GM15510 (cell line): Measurements from ENCODE around the gene CORO2B.

Experiments used
- POLR2A ChIP-seq: IDR thresholded peaks from 3 replicates; pipeline ENCODE4 v1.6.1; 2011; ENCODE audit warnings: borderline replicate concordance; ENCODE audit not compliant: insufficient read length; ENCODE audit errors: extremely low read depth

Gene CORO2B

GRCh38 chr15:68658151-68658550, 79.4 kb downstream of the CORO2B start:
- TF ChIP-seq POLR2A = no peak

- no peak for TF ChIP-seq POLR2A
Observed at GRCh38 chr15:68658641-68659358, 80.0 kb downstream of the CORO2B start.

DNA sequence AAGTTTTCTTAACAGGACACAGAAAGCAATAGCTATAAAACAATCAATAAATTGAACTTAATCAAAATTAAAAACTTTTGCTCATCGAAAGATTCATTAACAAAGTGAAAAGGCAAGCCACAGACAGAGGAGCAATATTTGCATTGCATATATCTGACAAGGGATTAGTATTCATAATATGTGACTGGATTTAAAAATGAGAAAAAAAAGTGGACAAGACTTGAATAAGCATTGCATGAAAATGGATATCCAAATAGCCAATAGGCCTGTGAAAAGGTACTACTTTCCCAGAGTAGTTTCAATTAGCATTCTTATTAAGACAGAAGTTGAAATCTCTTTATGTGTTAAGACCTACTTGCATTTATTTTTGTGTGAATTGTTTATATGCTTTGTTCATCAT, 84.7 kb downstream of the CORO2B start:
- TF ChIP-seq POLR2A = no peak

DNA sequence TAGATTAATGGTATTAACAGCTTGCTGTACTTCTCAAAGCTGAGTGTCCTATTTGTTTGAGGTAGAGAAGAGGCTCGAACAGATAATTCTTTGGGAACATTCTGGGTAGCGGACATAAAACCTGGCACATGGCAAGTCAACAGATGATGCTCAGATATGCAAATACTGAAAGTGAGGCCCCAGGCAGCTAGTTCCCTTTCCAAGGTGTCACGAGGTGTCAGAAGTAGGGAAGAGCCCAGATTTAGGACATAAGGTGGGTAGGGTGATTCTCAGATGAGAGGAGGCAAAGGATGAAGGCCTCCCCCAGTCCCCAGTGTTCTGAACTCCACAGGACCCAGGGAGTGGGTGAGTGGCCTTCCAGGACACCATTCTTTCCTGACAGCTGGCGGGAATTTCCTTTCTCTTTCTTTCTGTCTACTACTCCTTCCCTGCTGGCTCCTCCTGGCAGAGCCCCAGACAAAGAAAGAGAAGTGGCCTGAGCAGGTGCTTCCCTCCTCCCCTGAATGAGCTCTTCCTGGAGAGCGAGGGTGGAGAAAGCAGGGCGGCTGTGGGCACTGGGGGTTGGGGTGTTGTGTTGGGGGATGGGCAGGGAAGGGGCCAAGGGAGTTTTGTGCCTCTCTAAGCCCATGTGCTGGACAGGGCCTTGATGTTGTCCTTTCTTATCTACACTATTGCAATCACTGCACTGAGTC, 87.5 kb downstream of the CORO2B start:
- no peak for TF ChIP-seq POLR2A

DNA sequence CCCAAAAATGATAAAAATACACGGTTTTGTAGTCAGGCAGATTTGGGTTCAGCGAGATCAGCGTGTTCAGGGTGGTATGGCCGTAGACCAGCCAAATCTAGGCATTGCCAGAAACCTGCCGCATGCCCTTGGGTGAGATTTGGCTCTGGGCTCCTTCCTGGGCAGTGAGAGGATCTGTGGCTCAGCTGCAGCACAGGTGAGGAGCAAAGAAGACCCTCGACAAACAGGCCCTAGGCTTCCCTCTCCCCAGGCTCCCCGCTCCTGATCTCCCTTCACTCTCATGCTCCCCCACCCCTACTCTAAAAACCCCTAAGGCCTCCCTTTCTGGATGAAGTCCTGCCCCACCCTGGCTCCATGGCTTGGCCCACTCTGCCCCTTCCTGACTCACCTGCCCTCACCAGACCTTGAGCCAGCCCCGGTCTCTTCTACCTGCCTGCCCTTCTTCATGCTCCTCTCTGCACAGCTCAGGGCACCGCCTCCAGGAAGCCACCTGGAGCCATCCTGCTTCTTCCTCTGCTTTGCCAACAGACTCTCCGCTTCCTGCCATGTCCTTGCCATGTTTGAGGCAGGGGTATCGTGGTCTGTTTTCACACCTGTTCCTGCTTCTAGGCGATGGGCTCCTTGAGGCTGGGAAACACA, 88.1 kb downstream of the CORO2B start:
- no peak for TF ChIP-seq POLR2A

GRCh38 chr15:68667800-68668625, 89.2 kb downstream of the CORO2B start:
- TF ChIP-seq POLR2A = no peak

GRCh38 chr15:68668926-68669600, 90.3 kb downstream of the CORO2B start:
- no peak for TF ChIP-seq POLR2A

DNA sequence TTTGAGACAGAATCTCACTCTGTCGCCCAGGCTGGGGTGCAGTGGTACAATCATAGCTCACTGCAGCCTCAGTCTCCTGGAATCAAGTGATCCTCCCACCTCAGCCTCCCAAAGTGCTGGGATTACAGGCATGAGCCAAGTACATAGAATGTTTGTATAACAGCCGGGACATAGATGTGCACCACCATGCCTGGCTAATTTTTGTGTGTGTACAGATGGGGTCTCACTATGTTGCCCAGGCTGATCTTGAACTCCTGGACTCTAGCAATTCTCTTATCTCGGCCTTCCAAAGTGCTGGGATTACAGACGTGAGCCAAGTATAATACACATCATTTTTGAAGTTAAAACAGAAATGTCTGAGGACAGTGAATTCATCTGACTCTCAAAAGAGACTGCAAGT, 93.5 kb downstream of the CORO2B start:
- TF ChIP-seq POLR2A = no peak

- no peak for TF ChIP-seq POLR2A
Observed at GRCh38 chr15:68672781-68673205, 94.0 kb downstream of the CORO2B start.

DNA sequence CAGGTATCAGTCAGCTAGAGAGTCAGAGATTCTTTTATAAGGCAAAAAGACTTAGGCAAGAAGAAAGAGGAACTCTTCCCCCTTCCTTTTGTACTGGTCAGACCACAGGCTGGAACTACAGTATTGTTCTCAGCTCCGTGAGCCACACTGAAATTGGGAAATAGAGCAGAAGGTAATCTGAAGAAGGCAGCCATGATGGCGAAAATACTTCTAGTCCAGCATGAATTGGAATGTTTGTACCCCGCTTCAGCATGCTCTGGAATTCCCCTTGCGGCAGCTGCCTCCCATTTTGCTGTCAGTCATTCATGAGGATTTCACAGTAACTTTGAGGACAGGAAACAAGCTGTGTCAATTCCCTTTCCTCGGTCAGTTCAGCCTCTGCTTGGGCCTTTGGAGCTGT, 96.2 kb downstream of the CORO2B start:
- no peak for TF ChIP-seq POLR2A

DNA sequence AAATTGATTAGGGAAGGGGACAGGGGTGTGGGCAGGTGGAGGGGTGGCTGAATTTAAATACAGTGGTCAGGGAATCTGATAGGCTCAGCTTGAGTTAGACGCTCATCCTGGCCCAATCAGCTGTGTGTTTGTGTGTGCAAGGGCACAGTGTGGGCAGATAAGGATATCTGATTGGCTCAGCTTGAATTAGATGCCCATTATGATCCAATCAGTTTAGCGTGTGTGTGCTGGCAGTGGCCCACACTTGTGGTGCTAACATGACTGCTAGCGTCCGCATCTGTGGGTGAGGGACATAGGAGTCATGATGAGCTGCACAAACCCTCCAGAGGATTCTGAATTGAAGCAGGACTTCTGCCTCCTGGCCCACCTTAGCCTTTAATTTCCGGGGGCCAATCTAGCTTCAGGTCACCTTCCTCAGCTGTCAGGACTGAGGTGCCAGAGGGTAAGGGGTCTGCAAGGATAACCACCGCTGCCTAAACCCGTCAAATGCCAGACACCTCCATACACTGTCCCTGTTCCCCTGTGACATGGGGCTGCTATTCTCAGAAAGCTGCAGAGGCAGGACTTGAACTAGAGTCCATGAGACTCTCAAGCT, 97.3 kb downstream of the CORO2B start:
- no peak for TF ChIP-seq POLR2A

GRCh38 chr15:68676926-68677325, 98.1 kb downstream of the CORO2B start:
- no peak for TF ChIP-seq POLR2A

- no peak for TF ChIP-seq POLR2A
Observed at GRCh38 chr15:68677996-68678395, 99.2 kb downstream of the CORO2B start.

DNA sequence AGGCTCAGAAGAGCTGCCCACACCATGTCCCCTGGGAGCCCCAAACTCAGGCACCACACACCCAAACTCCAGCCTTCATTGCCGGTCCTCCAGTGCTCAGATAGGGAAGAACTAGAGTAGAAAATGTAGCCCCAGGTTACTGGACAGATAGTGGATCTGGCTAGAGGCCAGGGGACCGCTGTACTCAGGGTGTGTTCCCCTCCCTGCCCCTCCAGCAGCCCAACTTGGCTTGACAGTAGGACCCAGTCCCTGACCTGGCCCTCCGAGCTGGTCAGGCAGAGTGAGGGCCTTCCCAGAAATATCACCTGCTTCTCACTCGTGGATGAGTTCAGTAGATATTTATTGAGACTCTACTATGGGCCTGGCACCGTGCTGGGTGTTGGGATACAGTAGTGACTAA, 100.0 kb downstream of the CORO2B start:
- no peak for TF ChIP-seq POLR2A
